NT2/D1 (cell line): ENCODE data around the gene CFAP74.

Source experiments
- SUZ12 ChIP-seq: IDR thresholded peaks from 2 replicates; pipeline ENCODE4 v1.6.1; 2011; ENCODE audit not compliant: insufficient read length, insufficient read depth; ENCODE audit errors: extremely low read depth
- YY1 ChIP-seq: IDR thresholded peaks from 2 replicates; pipeline ENCODE4 v1.6.1; 2011; ENCODE audit not compliant: insufficient read length, insufficient read depth
- ZNF274 ChIP-seq: IDR thresholded peaks from 2 replicates; pipeline ENCODE4 v1.6.1; 2011; ENCODE audit warnings: mild to moderate bottlenecking, low read depth, low read length

DNA sequence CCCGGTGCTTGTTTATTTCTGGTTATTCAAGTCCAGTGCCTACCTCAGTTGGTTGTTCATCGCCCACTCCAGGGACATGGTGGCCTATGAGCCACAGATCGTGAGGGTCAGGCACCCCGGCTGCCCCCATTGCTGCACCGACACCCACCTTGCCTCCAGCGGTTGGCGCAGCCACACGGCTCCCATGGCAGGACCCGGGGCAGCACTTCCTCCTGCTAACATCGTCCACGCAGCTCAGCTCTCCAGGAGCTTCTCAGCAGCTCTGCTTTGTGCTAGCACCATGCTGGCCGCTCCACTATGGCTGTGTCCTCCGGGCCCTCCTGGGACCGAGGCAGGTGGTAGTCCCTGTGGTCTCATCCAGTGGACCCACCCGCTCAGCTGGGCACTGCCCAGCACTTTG lies 32.7 kb upstream of the CFAP74 start:
- TF ChIP-seq SUZ12 (no peak), YY1 (no peak), ZNF274 (no peak)
